Activated effector memory CD4-positive, alpha-beta T cell treated with anti-CD3 and anti-CD28 coated beads, Interleukin-2, amount 50 U/mL, for 16 hours (primary cell): ENCODE results near the gene MBD3.

ENCODE experiments used
- DNase-seq: peaks from one replicate; pipeline ENCODE4 v3.0.0-alpha.2; 2020

The MBD3 gene

GRCh38 chr19:1592024-1592754 lies 476 bp downstream of the MBD3 start:
- peak; percentile 94 for DNase-seq

- DNase-seq: peak; percentile 70
Observed at GRCh38 chr19:1591421-1592023, 1.1 kb downstream of the MBD3 start.

GRCh38 chr19:1590641-1591397 lies 1.8 kb downstream of the MBD3 start:
- peak; percentile 73 for DNase-seq

- DNase-seq: no peak
Observed at GRCh38 chr19:1587872-1588271, 4.8 kb downstream of the MBD3 start.

- no peak for DNase-seq
Observed at GRCh38 chr19:1585243-1585580, 7.5 kb downstream of the MBD3 start.

- no peak for DNase-seq
Observed at GRCh38 chr19:1584500-1585242, 8.0 kb downstream of the MBD3 start.

GRCh38 chr19:1582201-1582600 lies 10.5 kb downstream of the MBD3 start:
- no peak for DNase-seq

- no peak for DNase-seq
Observed at GRCh38 chr19:1580957-1581356, 11.7 kb downstream of the MBD3 start.

GRCh38 chr19:1580382-1580781 lies 12.3 kb downstream of the MBD3 start:
- no peak for DNase-seq

GRCh38 chr19:1579222-1579621 lies 13.4 kb downstream of the MBD3 start:
- DNase-seq: no peak

GRCh38 chr19:1577929-1578618 lies 14.6 kb downstream of the MBD3 start:
- DNase-seq: no peak

- DNase-seq: no peak
Observed at GRCh38 chr19:1577090-1577928, 15.4 kb downstream of the MBD3 start.

- DNase-seq: no peak
Observed at GRCh38 chr19:1576242-1577089, 16.2 kb downstream of the MBD3 start.

- no peak for DNase-seq
Observed at GRCh38 chr19:1575323-1576241, 17.1 kb downstream of the MBD3 start.

GRCh38 chr19:1574354-1575136 lies 18.1 kb downstream of the MBD3 start:
- no peak for DNase-seq

GRCh38 chr19:1572795-1573194 lies 19.9 kb downstream of the MBD3 start:
- DNase-seq: no peak

GRCh38 chr19:1571358-1571757 lies 21.3 kb downstream of the MBD3 start:
- no peak for DNase-seq

- DNase-seq: no peak
Observed at GRCh38 chr19:1570836-1571235, 21.8 kb downstream of the MBD3 start.

GRCh38 chr19:1569997-1570396 lies 22.7 kb downstream of the MBD3 start:
- DNase-seq: no peak
